Uterus (tissue), 2 donors: Measurements from ENCODE around the gene CAVIN1.

Source experiments
- POLR2A ChIP-seq, 2 donors: fragments of 450-650 bp; IDR thresholded peaks; one replicate each; pipeline ENCODE4 v1.6.1; 2016; ENCODE audit warnings: antibody characterized with exemption in 2 of 2, mild to moderate bottlenecking in 1 of 2, moderate library complexity in 1 of 2
- TF ChIP-seq, protein P1 (sequence below), 4 experiments: fragments of 200-600 bp in 2 of 4; fragments of 450-650 bp in 2 of 4; sonication (generic) in 2 of 4; IDR thresholded peaks; one replicate each; pipeline ENCODE4 v1.5.1; 2016 to 2019; ENCODE audit warnings: antibody characterized with exemption in 4 of 4, mild to moderate bottlenecking in 2 of 4, moderate library complexity in 1 of 4

DNA sequence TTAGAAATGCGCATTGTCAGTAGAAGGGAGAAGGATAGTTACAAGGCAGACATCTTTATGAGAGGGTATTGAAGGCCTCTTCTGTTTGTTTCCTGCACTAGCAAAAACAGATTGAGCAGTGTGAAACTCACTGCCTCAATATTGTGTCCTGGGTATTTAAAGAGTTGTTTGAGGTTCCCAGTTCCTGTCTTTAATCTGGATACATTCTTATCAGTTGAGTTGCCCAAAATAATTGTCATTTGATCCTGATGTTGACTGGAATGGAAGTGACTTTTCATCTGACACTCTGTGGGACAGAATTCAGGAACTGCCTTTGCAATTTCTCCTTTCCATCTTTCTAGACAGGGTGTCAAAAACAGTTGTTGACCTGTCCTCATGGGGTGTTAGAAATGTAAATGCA is 37.3 kb upstream of the CAVIN1 start:
- TF ChIP-seq, protein P1, sequence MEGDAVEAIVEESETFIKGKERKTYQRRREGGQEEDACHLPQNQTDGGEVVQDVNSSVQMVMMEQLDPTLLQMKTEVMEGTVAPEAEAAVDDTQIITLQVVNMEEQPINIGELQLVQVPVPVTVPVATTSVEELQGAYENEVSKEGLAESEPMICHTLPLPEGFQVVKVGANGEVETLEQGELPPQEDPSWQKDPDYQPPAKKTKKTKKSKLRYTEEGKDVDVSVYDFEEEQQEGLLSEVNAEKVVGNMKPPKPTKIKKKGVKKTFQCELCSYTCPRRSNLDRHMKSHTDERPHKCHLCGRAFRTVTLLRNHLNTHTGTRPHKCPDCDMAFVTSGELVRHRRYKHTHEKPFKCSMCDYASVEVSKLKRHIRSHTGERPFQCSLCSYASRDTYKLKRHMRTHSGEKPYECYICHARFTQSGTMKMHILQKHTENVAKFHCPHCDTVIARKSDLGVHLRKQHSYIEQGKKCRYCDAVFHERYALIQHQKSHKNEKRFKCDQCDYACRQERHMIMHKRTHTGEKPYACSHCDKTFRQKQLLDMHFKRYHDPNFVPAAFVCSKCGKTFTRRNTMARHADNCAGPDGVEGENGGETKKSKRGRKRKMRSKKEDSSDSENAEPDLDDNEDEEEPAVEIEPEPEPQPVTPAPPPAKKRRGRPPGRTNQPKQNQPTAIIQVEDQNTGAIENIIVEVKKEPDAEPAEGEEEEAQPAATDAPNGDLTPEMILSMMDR (IDR thresholded peaks at IDR 0.05) = no peak
- TF ChIP-seq POLR2A (IDR thresholded peaks at IDR 0.05) = no peak
